Measurements from ENCODE around the gene OR2B2.

The OR2B2 gene

GRCh38 chr6:27862396-27863066, 49.7 kb downstream of the OR2B2 start:
- Histone ChIP-seq H3K4me1 (ENCODE audit: control insufficient read depth in 5 of 5, insufficient read depth in 5 of 5, low read length in 5 of 5) (peaks cover 0 to 34% (median 34%) of the 10 kb centered on the region in 5 donors), H3K9ac (ENCODE audit: low read length in 5 of 5) (no peak overlapping the region), H3K36me3 (ENCODE audit: control insufficient read depth in 5 of 5, insufficient read depth in 5 of 5, low read length in 5 of 5) (no peaks in the 10 kb centered on the region), H3K9me3 (ENCODE audit: control insufficient read depth in 5 of 5, low read length in 5 of 5) (no peaks in the 10 kb centered on the region), H3K27me3 (ENCODE audit: control insufficient read depth in 5 of 5, insufficient read depth in 4 of 5, low read length in 5 of 5) (no peaks in the 10 kb centered on the region), H3K4me3 (ENCODE audit: low read depth in 1 of 5, low read length in 5 of 5) (no peak overlapping the region), H3K27ac (ENCODE audit: low read depth, low read length) (no peak overlapping the region)

GRCh38 chr6:27861861-27862260, 50.3 kb downstream of the OR2B2 start:
- Histone ChIP-seq H3K36me3 (ENCODE audit: control insufficient read depth in 5 of 5, insufficient read depth in 5 of 5, low read length in 5 of 5) (no peaks in the 10 kb centered on the region), H3K27me3 (ENCODE audit: control insufficient read depth in 5 of 5, insufficient read depth in 4 of 5, low read length in 5 of 5) (no peaks in the 10 kb centered on the region), H3K27ac (ENCODE audit: low read depth, low read length) (no peak overlapping the region), H3K9me3 (ENCODE audit: control insufficient read depth in 5 of 5, low read length in 5 of 5) (no peaks in the 10 kb centered on the region), H3K4me1 (ENCODE audit: control insufficient read depth in 5 of 5, insufficient read depth in 5 of 5, low read length in 5 of 5) (peaks cover 0 to 28% (median 27%) of the 10 kb centered on the region in 5 donors), H3K4me3 (ENCODE audit: low read depth in 1 of 5, low read length in 5 of 5) (no peak overlapping the region), H3K9ac (ENCODE audit: low read length in 5 of 5) (no peak overlapping the region)

GRCh38 chr6:27861276-27861840, 50.8 kb downstream of the OR2B2 start:
- Histone ChIP-seq H3K4me1 (ENCODE audit: control insufficient read depth in 5 of 5, insufficient read depth in 5 of 5, low read length in 5 of 5) (peaks cover 0 to 23% (median 22%) of the 10 kb centered on the region in 5 donors), H3K9me3 (ENCODE audit: control insufficient read depth in 5 of 5, low read length in 5 of 5) (no peaks in the 10 kb centered on the region), H3K9ac (ENCODE audit: low read length in 5 of 5) (no peak overlapping the region), H3K27ac (ENCODE audit: low read depth, low read length) (no peak overlapping the region), H3K36me3 (ENCODE audit: control insufficient read depth in 5 of 5, insufficient read depth in 5 of 5, low read length in 5 of 5) (no peaks in the 10 kb centered on the region), H3K4me3 (ENCODE audit: low read depth in 1 of 5, low read length in 5 of 5) (no peak overlapping the region), H3K27me3 (ENCODE audit: control insufficient read depth in 5 of 5, insufficient read depth in 4 of 5, low read length in 5 of 5) (no peaks in the 10 kb centered on the region)

Data from subcutaneous abdominal adipose tissue (tissue), 5 donors.